NOMO-1 treated with dmso at 0.1 percent for 144 hours (cell line): ENCODE measurements around the gene CIROP.

Experiments used
- DNase-seq: peaks from one replicate; lab custom pipeline; 2025; ENCODE audit not compliant: unreplicated experiment; lab: John Stamatoyannopoulos, UW

CIROP gene

GRCh38 chr14:23067847-23068788, 36.7 kb downstream of the CIROP start:
- DNase-seq, result no peak

DNA sequence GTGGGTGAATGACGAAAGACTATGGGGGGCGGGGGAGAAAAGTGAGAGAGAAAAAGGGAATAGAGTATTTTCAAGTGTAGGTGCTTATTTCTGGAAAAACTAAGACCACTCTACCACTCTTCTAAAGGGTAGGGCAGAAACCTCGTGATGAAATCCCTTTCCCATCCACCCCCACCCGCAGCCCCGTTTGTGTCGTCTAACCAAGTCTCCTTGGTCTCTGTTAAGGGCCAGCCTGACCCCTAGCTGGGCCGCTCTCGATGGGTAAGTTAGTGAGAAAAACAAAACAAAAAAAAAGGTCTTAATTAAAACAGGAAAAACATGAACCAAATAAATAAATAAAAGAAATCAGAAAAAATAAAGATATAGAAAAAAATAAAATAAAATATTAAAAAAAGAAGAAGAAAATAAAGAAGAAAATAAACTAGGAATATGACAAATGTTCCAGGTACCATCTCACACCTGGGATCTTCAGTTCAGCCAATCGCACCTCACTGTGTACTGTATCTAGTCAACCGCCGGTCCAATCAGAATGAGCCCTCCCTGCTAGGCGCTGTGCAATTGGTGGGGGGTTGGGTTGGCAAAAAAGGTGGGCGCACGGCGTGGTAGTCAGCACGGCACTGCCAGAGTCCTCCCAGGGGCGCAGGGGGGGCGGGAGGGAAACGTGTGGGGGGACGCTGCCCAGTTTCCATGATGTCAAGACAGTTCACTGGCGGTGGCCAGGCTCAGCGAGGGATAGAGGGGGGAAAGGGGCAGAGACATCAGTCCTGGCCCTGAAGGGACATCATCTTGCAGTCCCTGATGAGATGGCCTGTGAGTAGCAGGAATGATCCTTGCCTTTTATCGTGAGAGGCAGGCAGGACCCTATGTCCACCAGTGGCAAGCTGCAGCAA, 37.7 kb downstream of the CIROP start:
- no peak for DNase-seq

GRCh38 chr14:23066368-23066767, 38.4 kb downstream of the CIROP start:
- no peak for DNase-seq

- DNase-seq, result no peak
Measured at GRCh38 chr14:23063601-23064000, 41.2 kb downstream of the CIROP start.

GRCh38 chr14:23062002-23062401, 42.8 kb downstream of the CIROP start:
- no peak for DNase-seq

DNA sequence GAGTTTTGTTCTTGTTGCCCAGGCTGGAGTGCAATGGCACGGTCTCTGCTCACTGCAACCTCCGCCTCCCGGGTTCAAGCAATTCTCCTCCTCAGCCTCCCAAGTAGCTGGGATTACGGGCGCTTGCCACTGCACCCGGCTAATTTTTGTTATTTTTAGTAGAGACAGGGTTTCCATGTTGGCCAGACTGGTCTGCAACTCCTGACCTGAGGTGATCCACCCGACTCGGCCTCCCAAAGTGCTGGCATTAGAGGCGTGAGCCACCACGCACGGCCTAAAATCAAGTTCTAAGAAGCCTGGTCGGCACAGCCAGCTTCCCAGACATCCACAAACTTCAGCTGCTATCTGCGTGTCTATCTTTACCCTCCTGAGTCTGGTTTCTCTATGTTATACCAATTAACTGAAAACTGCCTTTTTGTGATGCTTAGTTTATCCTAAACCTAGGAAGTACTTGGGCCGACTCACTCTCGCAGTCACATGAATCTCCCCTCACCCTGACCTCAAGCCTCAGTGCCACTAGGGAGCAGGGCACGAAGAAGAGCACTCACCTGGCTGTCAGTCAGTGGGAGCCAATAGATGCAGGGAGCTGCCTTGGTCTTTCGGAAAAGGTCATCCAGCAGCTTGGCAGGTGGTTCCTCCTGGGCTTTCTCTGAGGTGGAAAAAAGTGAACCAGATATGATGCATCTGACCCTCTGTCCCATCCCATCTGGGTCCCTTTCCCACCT, 44.1 kb downstream of the CIROP start:
- DNase-seq, result no peak

- no peak for DNase-seq
Measured at GRCh38 chr14:23058654-23059504, 45.9 kb downstream of the CIROP start.

- DNase-seq, result no peak
Measured at GRCh38 chr14:23057757-23058653, 46.8 kb downstream of the CIROP start.

DNA sequence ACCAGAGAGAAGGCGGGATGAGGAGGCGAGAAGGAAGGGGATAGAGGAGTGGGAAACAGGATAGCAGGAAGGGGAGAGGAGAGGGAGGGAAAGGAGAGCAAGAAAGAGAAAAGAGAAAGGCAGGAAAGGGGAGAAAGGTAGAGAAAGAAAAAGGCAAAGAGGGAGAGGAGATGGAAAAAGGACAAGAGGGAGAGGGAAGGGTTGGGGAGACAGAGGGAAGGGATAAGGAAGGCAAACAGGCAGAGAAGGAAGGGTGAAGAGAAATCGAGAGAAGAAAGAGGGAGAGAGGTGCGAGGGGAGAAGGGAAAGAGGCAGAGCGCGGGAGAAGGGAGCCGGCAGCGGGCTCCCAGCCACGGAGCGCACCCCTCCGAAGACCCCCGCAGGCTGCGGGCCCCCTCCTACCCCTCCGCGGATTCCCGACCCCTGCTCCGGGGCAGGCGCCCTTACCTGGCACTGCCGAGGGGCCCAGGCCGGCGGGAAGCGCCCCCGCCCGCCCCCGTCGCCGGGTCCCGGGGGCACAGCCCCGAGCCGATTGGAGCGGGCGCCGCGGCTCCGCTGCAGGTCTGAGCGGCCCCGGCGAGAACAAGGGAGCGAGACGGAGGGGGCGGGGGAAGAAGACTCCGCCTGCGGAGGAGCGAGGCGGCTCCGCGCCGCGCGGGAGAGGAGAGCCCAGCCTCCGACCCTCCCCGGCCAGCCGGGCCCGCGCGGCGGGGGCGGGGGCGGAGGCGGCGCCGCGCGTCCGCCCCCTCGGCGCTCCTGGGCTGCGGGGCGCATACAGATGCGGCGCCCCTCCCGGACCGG, 47.6 kb downstream of the CIROP start, which contains the start of gene CDH24:
CDH24 (minus strand) TSS at position 565 of the 801 bp plus-strand sequence. CDS start 1,787 bp downstream, outside the sequence.
- DNase-seq, result no peak

GRCh38 chr14:23056145-23056955, 48.4 kb downstream of the CIROP start:
- no peak for DNase-seq

DNA sequence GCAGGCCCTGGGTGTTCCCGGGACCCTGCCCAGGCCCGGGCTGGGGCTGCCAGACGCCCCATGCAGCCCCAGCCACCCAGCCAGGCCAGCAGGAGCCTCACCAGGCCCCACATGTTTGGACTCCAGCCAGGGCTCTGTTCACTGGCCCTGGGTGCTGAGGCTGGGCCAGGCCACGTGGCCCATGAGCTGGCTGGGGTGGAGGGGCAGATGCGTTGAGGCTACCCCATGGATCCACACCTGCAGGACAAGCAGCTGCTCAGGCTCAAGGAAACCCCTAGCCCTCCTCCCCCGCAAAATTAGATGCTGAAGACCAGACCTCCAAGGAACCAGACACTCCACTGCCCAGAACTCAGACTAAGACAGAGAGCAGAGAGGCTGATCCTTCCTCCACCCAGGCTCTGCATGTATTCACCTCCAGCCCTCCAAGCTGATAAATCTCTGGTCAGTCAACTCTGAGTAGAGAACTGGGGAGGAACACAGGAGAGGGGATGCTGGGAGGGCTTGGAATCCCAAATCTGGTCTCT, 49.1 kb downstream of the CIROP start:
- no peak for DNase-seq

GRCh38 chr14:23055147-23055550, 49.6 kb downstream of the CIROP start:
- no peak for DNase-seq

GRCh38 chr14:23054000-23054811, 50.6 kb downstream of the CIROP start:
- DNase-seq, result no peak

DNA sequence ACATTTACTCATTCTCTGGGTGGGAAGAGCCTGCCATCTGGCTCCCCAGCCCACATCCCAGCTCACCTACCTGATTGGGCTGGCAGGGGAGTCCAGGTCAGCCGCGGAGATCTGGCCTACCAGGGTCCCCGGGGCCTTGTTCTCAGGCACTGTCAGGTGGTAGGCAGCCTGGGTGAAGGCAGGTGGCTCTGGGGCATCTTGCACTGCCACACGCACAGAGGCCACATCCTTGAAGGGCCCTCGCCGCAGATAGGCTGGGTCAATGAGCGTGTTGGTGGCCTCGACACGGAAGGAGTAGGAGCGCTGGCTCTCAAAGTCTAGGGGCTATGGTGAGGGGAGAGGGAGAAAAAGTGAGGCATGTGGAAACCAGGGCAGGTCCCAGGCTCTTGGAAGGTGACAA, 51.4 kb downstream of the CIROP start:
- no peak for DNase-seq

- DNase-seq, result no peak
Measured at GRCh38 chr14:23052671-23053070, 52.1 kb downstream of the CIROP start.

DNA sequence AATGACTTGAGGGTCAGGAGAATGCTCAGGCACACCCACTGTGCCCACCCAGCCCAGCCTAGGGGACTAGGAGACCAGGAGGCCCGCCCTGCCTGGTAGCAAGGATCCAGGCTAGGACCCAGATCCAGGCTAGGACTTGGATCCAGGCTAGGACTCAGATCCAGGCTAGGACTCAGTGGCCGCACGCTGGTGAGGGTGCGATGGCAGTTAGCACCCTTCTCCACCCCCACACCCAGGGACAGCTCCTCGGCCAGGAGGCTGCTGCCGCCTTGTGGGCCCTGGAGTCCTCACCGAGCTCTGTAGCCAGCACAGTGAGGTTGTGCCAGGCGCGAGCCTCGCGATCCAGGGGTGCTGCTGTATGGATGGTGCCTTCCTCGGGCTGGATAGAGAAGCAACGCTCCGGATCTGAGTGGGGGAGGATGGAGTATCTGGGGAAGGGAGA, 52.6 kb downstream of the CIROP start:
- no peak for DNase-seq
